Measurements from ENCODE around the gene BTRC. TPM values are rescaled to one million over a fixed set of nuclear protein-coding genes. Genes with fewer than 3 reads are reported as not detected.

Gene BTRC
- polyA plus RNA-seq, 2 of the 4 experiments (the other 2 are of a cell fraction): 8.0 to 23.1 TPM

DNA sequence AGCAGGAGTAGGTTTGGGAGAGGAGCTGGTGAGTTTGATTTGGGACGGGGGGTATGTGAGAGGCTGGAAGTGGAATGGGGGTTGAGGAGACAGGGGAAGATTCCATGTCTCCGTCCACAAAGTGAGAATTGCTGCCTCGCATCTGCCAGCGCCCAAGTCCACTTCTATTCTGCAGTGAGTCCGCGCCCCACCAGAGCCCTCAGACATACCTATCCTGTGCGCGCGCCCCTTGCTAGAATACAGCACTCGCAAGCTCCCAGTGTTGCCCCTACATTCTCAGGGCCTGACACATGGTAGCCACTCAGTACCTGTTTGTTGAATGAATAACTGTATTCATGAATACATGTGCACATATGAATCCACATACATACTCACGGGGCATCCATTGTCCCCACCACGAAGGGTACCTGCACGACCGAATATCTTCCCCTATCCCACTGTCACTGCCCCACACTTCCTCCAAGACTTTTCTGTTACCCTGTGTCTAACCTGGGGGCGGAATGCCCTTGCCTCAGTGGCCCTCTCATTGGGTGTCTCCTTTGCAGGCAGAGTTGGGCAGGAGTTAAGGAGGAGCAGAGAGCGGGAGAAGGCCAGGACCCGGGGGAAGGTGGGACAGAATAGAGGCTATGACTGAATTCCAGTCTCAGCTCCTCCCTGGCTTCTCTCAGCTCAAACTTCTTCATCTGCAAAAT, 214.2 kb downstream of the BTRC start:
- Histone ChIP-seq H3K4me2 (no peak overlapping the region), H3K27ac (no peak overlapping the region), H3K4me3 (no peak overlapping the region), H3K9me3 (peaks cover 9% of the 10 kb centered on the region; the same call in 2 of the 3 replicates), H3K4me1 (peaks cover 10% of the 10 kb centered on the region; the same call in 2 of the 3 replicates)
- 89% methylated on average over 17 of the region's 17 CpGs for WGBS (ENCODE audit: missing lambda C conversion rate)
- FAIRE-seq (no peak), ATAC-seq (no peak), DNase-seq (ENCODE audit: low read depth in 1 of 2, low spot score in 1 of 2) (no peak)
- TF ChIP-seq FOSB (CRISPR knock-in tag; IDR thresholded peaks at IDR 0.05) (no peak), HEYL (CRISPR knock-in tag; IDR thresholded peaks at IDR 0.05) (no peak), HOXA7 (CRISPR knock-in tag; IDR thresholded peaks at IDR 0.05) (no peak), NR3C1 (IDR thresholded peaks at IDR 0.05) (no peak), HDAC2 (IDR thresholded peaks at IDR 0.05) (no peak), KDM1A (IDR thresholded peaks at IDR 0.05; ENCODE audit: low read depth) (no peak), EP300 (IDR thresholded peaks at IDR 0.05) (no peak), TP53 (CRISPR knock-in tag; IDR thresholded peaks at IDR 0.05) (no peak), BHLHE40 (IDR thresholded peaks at IDR 0.05; ENCODE audit: low read depth, low read length) (no peak)
- TF ChIP-seq, protein P1, sequence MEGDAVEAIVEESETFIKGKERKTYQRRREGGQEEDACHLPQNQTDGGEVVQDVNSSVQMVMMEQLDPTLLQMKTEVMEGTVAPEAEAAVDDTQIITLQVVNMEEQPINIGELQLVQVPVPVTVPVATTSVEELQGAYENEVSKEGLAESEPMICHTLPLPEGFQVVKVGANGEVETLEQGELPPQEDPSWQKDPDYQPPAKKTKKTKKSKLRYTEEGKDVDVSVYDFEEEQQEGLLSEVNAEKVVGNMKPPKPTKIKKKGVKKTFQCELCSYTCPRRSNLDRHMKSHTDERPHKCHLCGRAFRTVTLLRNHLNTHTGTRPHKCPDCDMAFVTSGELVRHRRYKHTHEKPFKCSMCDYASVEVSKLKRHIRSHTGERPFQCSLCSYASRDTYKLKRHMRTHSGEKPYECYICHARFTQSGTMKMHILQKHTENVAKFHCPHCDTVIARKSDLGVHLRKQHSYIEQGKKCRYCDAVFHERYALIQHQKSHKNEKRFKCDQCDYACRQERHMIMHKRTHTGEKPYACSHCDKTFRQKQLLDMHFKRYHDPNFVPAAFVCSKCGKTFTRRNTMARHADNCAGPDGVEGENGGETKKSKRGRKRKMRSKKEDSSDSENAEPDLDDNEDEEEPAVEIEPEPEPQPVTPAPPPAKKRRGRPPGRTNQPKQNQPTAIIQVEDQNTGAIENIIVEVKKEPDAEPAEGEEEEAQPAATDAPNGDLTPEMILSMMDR (IDR thresholded peaks at IDR 0.05): no peak
- TF ChIP-seq, protein P2, sequence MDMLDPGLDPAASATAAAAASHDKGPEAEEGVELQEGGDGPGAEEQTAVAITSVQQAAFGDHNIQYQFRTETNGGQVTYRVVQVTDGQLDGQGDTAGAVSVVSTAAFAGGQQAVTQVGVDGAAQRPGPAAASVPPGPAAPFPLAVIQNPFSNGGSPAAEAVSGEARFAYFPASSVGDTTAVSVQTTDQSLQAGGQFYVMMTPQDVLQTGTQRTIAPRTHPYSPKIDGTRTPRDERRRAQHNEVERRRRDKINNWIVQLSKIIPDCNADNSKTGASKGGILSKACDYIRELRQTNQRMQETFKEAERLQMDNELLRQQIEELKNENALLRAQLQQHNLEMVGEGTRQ (IDR thresholded peaks at IDR 0.05): no peak
- TF ChIP-seq, protein P3, sequence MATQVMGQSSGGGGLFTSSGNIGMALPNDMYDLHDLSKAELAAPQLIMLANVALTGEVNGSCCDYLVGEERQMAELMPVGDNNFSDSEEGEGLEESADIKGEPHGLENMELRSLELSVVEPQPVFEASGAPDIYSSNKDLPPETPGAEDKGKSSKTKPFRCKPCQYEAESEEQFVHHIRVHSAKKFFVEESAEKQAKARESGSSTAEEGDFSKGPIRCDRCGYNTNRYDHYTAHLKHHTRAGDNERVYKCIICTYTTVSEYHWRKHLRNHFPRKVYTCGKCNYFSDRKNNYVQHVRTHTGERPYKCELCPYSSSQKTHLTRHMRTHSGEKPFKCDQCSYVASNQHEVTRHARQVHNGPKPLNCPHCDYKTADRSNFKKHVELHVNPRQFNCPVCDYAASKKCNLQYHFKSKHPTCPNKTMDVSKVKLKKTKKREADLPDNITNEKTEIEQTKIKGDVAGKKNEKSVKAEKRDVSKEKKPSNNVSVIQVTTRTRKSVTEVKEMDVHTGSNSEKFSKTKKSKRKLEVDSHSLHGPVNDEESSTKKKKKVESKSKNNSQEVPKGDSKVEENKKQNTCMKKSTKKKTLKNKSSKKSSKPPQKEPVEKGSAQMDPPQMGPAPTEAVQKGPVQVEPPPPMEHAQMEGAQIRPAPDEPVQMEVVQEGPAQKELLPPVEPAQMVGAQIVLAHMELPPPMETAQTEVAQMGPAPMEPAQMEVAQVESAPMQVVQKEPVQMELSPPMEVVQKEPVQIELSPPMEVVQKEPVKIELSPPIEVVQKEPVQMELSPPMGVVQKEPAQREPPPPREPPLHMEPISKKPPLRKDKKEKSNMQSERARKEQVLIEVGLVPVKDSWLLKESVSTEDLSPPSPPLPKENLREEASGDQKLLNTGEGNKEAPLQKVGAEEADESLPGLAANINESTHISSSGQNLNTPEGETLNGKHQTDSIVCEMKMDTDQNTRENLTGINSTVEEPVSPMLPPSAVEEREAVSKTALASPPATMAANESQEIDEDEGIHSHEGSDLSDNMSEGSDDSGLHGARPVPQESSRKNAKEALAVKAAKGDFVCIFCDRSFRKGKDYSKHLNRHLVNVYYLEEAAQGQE (IDR thresholded peaks at IDR 0.05): no peak
- TF ChIP-seq, protein P4, sequence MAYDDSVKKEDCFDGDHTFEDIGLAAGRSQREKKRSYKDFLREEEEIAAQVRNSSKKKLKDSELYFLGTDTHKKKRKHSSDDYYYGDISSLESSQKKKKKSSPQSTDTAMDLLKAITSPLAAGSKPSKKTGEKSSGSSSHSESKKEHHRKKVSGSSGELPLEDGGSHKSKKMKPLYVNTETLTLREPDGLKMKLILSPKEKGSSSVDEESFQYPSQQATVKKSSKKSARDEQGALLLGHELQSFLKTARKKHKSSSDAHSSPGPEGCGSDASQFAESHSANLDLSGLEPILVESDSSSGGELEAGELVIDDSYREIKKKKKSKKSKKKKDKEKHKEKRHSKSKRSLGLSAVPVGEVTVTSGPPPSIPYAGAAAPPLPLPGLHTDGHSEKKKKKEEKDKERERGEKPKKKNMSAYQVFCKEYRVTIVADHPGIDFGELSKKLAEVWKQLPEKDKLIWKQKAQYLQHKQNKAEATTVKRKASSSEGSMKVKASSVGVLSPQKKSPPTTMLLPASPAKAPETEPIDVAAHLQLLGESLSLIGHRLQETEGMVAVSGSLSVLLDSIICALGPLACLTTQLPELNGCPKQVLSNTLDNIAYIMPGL (CRISPR knock-in tag; IDR thresholded peaks at IDR 0.05; ENCODE audit: borderline replicate concordance): no peak
- TF ChIP-seq, protein P5, sequence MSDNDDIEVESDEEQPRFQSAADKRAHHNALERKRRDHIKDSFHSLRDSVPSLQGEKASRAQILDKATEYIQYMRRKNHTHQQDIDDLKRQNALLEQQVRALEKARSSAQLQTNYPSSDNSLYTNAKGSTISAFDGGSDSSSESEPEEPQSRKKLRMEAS (IDR thresholded peaks at IDR 0.05): no peak
- TF ChIP-seq, protein P6, sequence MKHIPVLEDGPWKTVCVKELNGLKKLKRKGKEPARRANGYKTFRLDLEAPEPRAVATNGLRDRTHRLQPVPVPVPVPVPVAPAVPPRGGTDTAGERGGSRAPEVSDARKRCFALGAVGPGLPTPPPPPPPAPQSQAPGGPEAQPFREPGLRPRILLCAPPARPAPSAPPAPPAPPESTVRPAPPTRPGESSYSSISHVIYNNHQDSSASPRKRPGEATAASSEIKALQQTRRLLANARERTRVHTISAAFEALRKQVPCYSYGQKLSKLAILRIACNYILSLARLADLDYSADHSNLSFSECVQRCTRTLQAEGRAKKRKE (CRISPR knock-in tag; IDR thresholded peaks at IDR 0.05; ENCODE audit: low read depth): no peak
- ChIA-PET CTCF (interaction anchor here (0.8 to 6.6 kb wide), 5 partner anchors 11 to 407 kb away, joined by 3 to 136 read pairs (median 7); no protein-coding TSS in a partner anchor), POLR2A (no interaction called here)

DNA sequence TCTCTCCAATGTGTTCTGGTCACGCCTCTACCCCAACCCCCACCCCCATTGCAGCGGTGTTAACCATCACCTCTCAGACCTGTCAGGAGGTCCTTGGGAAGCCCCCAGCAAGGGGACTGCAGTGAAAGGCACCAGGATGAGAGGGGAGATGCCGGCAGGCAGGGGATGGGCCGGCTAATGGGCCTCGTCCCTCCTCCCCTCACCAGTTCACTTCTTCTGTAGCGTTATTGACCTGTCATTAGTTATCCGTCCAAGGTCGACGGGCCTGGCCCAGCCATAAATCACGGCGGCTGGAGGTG, 215.3 kb downstream of the BTRC start:
- Histone ChIP-seq H3K9me3 (peaks cover 13% of the 10 kb centered on the region; the same call in 2 of the 3 replicates), H3K4me1 (peaks cover 10% of the 10 kb centered on the region; the same call in 2 of the 3 replicates), H3K27ac (peak overlapping the region in 1 of 2 experiments; percentile 92; a peak in 4 of 6 replicates), H3K4me3 (peak overlapping the region; percentile 63), H3K4me2 (peak overlapping the region; percentile 95)
- ChIA-PET POLR2A (interaction anchor here (1.0 kb wide), 1 partner anchor 19 kb away, joined by 3 read pairs; the partner anchor contains the start of genes DPCD and POLL), CTCF (interaction anchor here (0.6 to 6.6 kb wide), 49 partner anchors 8 to 509 kb away, joined by 3 to 136 read pairs (median 4); partner anchors contain the start of genes DPCD and POLL)
- no peak for FAIRE-seq
- ATAC-seq: peak in 1 of 2 experiments; percentile 3; a peak in 3 of 6 replicates
- no peak for TF ChIP-seq MYC (IDR thresholded peaks at IDR 0.05; ENCODE audit: borderline replicate concordance, low read length)
- no peak for TF ChIP-seq HEYL (CRISPR knock-in tag; IDR thresholded peaks at IDR 0.05)
- TF ChIP-seq GATA3 (IDR thresholded peaks at IDR 0.05; ENCODE audit: borderline replicate concordance): no peak
- TF ChIP-seq TFCP2L1 (CRISPR knock-in tag; IDR thresholded peaks at IDR 0.05): no peak
- 40% methylated on average over 10 of the region's 11 CpGs for WGBS (ENCODE audit: missing lambda C conversion rate)
- no peak for DNase-seq (ENCODE audit: low read depth in 1 of 2, low spot score in 1 of 2)

All from A549 (cell line).